NCI-H2081 (cell line): ENCODE results near the gene CHCHD1.
"Not testable (repeated sequence)": the region's sequence is repeated elsewhere in the genome, so short reads cannot be mapped to it uniquely, and the experiment has no call there.

Experiments used
- DNase-seq, 2 experiments: peaks; one replicate each; lab custom pipeline; 2025; lab: John Stamatoyannopoulos, UW

Gene CHCHD1

GRCh38 chr10:73768881-73769280, 13.0 kb upstream of the CHCHD1 start:
- no peak for DNase-seq

- DNase-seq, result no peak
Measured at GRCh38 chr10:73769396-73769795, 12.5 kb upstream of the CHCHD1 start.

GRCh38 chr10:73771722-73772280, 10.0 kb upstream of the CHCHD1 start:
- DNase-seq, result peak; percentile 48 to 56

GRCh38 chr10:73772281-73773151, 9.3 kb upstream of the CHCHD1 start:
- DNase-seq, result peak; percentile 48 to 65

- peak in 1 of 2 experiments; percentile 6 for DNase-seq
Measured at GRCh38 chr10:73773152-73773879, 8.5 kb upstream of the CHCHD1 start.

GRCh38 chr10:73774637-73775036, 7.2 kb upstream of the CHCHD1 start:
- peak in 1 of 2 experiments; percentile 1 for DNase-seq

- DNase-seq, result no peak
Measured at GRCh38 chr10:73779018-73779417, 2.8 kb upstream of the CHCHD1 start.

GRCh38 chr10:73779539-73780197, 2.2 kb upstream of the CHCHD1 start:
- no peak for DNase-seq

GRCh38 chr10:73780301-73780700, 1.5 kb upstream of the CHCHD1 start:
- DNase-seq, result no peak

- DNase-seq, result peak in 1 of 2 experiments; percentile 36
Measured at GRCh38 chr10:73780966-73781365, 882 bp upstream of the CHCHD1 start.

- DNase-seq, result no peak
Measured at GRCh38 chr10:73781548-73781878, 335 bp upstream of the CHCHD1 start.

- no peak for DNase-seq
Measured at GRCh38 chr10:73782749-73783085, 869 bp downstream of the CHCHD1 start.

GRCh38 chr10:73785211-73785720, 3.4 kb downstream of the CHCHD1 start, which contains the start of gene ZSWIM8:
TSS of gene ZSWIM8 (plus strand) at chr10:73785606. CDS start at chr10:73785879, 273 bp downstream.
- peak; percentile 73 to 91 for DNase-seq

GRCh38 chr10:73785721-73786511, 4.1 kb downstream of the CHCHD1 start:
- DNase-seq, result peak in 1 of 2 experiments; percentile 7

- DNase-seq, result no peak
Measured at GRCh38 chr10:73786512-73786885, 4.7 kb downstream of the CHCHD1 start.

GRCh38 chr10:73787031-73787800, 5.4 kb downstream of the CHCHD1 start:
- not testable (repeated sequence) for DNase-seq

- no peak for DNase-seq
Measured at GRCh38 chr10:73788864-73789658, 7.2 kb downstream of the CHCHD1 start.

- DNase-seq, result no peak
Measured at GRCh38 chr10:73789659-73790055, 7.8 kb downstream of the CHCHD1 start.

GRCh38 chr10:73790886-73791625, 9.2 kb downstream of the CHCHD1 start:
- no peak for DNase-seq
